ENCODE data around the gene IL33.

The IL33 gene

GRCh38 chr9:6271508-6272228, 56.1 kb downstream of the IL33 start:
- Histone ChIP-seq H3K4me3 (ENCODE audit: low read length in 2 of 2) (no peak overlapping the region), H3K27me3 (ENCODE audit: control insufficient read depth in 2 of 2, insufficient read depth in 2 of 2, low read length in 2 of 2) (no peaks in the 10 kb centered on the region), H3K4me1 (ENCODE audit: control insufficient read depth in 2 of 2, insufficient read depth in 2 of 2, low read length in 2 of 2) (no peaks in the 10 kb centered on the region), H3K9me3 (ENCODE audit: control insufficient read depth in 2 of 2, low read length in 2 of 2) (no peaks in the 10 kb centered on the region), H3K27ac (ENCODE audit: low read depth in 2 of 2, low read length in 2 of 2) (no peak overlapping the region), H3K9ac (ENCODE audit: low read depth in 1 of 2, low read length in 2 of 2) (no peak overlapping the region), H3K36me3 (ENCODE audit: control insufficient read depth in 2 of 2, insufficient read depth in 2 of 2, low read length in 2 of 2) (no peaks in the 10 kb centered on the region)

GRCh38 chr9:6272229-6272598, 56.6 kb downstream of the IL33 start:
- no peaks in the 10 kb centered on the region for H3K4me1 ChIP-seq (ENCODE audit: control insufficient read depth in 2 of 2, insufficient read depth in 2 of 2, low read length in 2 of 2)
- no peak overlapping the region for H3K27ac ChIP-seq (ENCODE audit: low read depth in 2 of 2, low read length in 2 of 2)
- no peaks in the 10 kb centered on the region for H3K9me3 ChIP-seq (ENCODE audit: control insufficient read depth in 2 of 2, low read length in 2 of 2)
- H3K27me3 ChIP-seq (ENCODE audit: control insufficient read depth in 2 of 2, insufficient read depth in 2 of 2, low read length in 2 of 2) = no peaks in the 10 kb centered on the region
- H3K36me3 ChIP-seq (ENCODE audit: control insufficient read depth in 2 of 2, insufficient read depth in 2 of 2, low read length in 2 of 2) = no peaks in the 10 kb centered on the region
- no peak overlapping the region for H3K4me3 ChIP-seq (ENCODE audit: low read length in 2 of 2)
- no peak overlapping the region for H3K9ac ChIP-seq (ENCODE audit: low read depth in 1 of 2, low read length in 2 of 2)

GRCh38 chr9:6277417-6277816, 61.8 kb downstream of the IL33 start:
- H3K9me3 ChIP-seq (ENCODE audit: control insufficient read depth in 2 of 2, low read length in 2 of 2) = no peaks in the 10 kb centered on the region
- no peak overlapping the region for H3K9ac ChIP-seq (ENCODE audit: low read depth in 1 of 2, low read length in 2 of 2)
- no peaks in the 10 kb centered on the region for H3K36me3 ChIP-seq (ENCODE audit: control insufficient read depth in 2 of 2, insufficient read depth in 2 of 2, low read length in 2 of 2)
- no peaks in the 10 kb centered on the region for H3K4me1 ChIP-seq (ENCODE audit: control insufficient read depth in 2 of 2, insufficient read depth in 2 of 2, low read length in 2 of 2)
- H3K27ac ChIP-seq (ENCODE audit: low read depth in 2 of 2, low read length in 2 of 2) = no peak overlapping the region
- H3K27me3 ChIP-seq (ENCODE audit: control insufficient read depth in 2 of 2, insufficient read depth in 2 of 2, low read length in 2 of 2) = no peaks in the 10 kb centered on the region
- no peak overlapping the region for H3K4me3 ChIP-seq (ENCODE audit: low read length in 2 of 2)

- Histone ChIP-seq H3K27ac (ENCODE audit: low read depth in 2 of 2, low read length in 2 of 2) (no peak overlapping the region), H3K36me3 (ENCODE audit: control insufficient read depth in 2 of 2, insufficient read depth in 2 of 2, low read length in 2 of 2) (no peaks in the 10 kb centered on the region), H3K9me3 (ENCODE audit: control insufficient read depth in 2 of 2, low read length in 2 of 2) (no peaks in the 10 kb centered on the region), H3K4me1 (ENCODE audit: control insufficient read depth in 2 of 2, insufficient read depth in 2 of 2, low read length in 2 of 2) (no peaks in the 10 kb centered on the region), H3K9ac (ENCODE audit: low read depth in 1 of 2, low read length in 2 of 2) (no peak overlapping the region), H3K4me3 (ENCODE audit: low read length in 2 of 2) (no peak overlapping the region), H3K27me3 (ENCODE audit: control insufficient read depth in 2 of 2, insufficient read depth in 2 of 2, low read length in 2 of 2) (no peaks in the 10 kb centered on the region)
Observed at GRCh38 chr9:6301858-6302257, 86.3 kb downstream of the IL33 start.

- Histone ChIP-seq H3K9ac (ENCODE audit: low read depth in 1 of 2, low read length in 2 of 2) (no peak overlapping the region), H3K4me3 (ENCODE audit: low read length in 2 of 2) (no peak overlapping the region), H3K9me3 (ENCODE audit: control insufficient read depth in 2 of 2, low read length in 2 of 2) (no peaks in the 10 kb centered on the region), H3K27ac (ENCODE audit: low read depth in 2 of 2, low read length in 2 of 2) (no peak overlapping the region), H3K27me3 (ENCODE audit: control insufficient read depth in 2 of 2, insufficient read depth in 2 of 2, low read length in 2 of 2) (no peaks in the 10 kb centered on the region), H3K36me3 (ENCODE audit: control insufficient read depth in 2 of 2, insufficient read depth in 2 of 2, low read length in 2 of 2) (no peaks in the 10 kb centered on the region), H3K4me1 (ENCODE audit: control insufficient read depth in 2 of 2, insufficient read depth in 2 of 2, low read length in 2 of 2) (no peaks in the 10 kb centered on the region)
Observed at GRCh38 chr9:6302417-6302816, 86.8 kb downstream of the IL33 start.

- no peaks in the 10 kb centered on the region for H3K9me3 ChIP-seq (ENCODE audit: control insufficient read depth in 2 of 2, low read length in 2 of 2)
- no peaks in the 10 kb centered on the region for H3K36me3 ChIP-seq (ENCODE audit: control insufficient read depth in 2 of 2, insufficient read depth in 2 of 2, low read length in 2 of 2)
- H3K4me3 ChIP-seq (ENCODE audit: low read length in 2 of 2) = no peak overlapping the region
- H3K27me3 ChIP-seq (ENCODE audit: control insufficient read depth in 2 of 2, insufficient read depth in 2 of 2, low read length in 2 of 2) = no peaks in the 10 kb centered on the region
- no peak overlapping the region for H3K27ac ChIP-seq (ENCODE audit: low read depth in 2 of 2, low read length in 2 of 2)
- no peaks in the 10 kb centered on the region for H3K4me1 ChIP-seq (ENCODE audit: control insufficient read depth in 2 of 2, insufficient read depth in 2 of 2, low read length in 2 of 2)
- H3K9ac ChIP-seq (ENCODE audit: low read depth in 1 of 2, low read length in 2 of 2) = no peak overlapping the region
Observed at GRCh38 chr9:6304232-6304631, 88.6 kb downstream of the IL33 start.

GRCh38 chr9:6305954-6306563, 90.5 kb downstream of the IL33 start:
- H3K27me3 ChIP-seq (ENCODE audit: control insufficient read depth in 2 of 2, insufficient read depth in 2 of 2, low read length in 2 of 2) = peaks cover 0 to 3% of the 10 kb centered on the region in 2 donors
- H3K4me3 ChIP-seq (ENCODE audit: low read length in 2 of 2) = no peak overlapping the region
- no peaks in the 10 kb centered on the region for H3K4me1 ChIP-seq (ENCODE audit: control insufficient read depth in 2 of 2, insufficient read depth in 2 of 2, low read length in 2 of 2)
- H3K27ac ChIP-seq (ENCODE audit: low read depth in 2 of 2, low read length in 2 of 2) = no peak overlapping the region
- H3K36me3 ChIP-seq (ENCODE audit: control insufficient read depth in 2 of 2, insufficient read depth in 2 of 2, low read length in 2 of 2) = no peaks in the 10 kb centered on the region
- no peak overlapping the region for H3K9ac ChIP-seq (ENCODE audit: low read depth in 1 of 2, low read length in 2 of 2)
- no peaks in the 10 kb centered on the region for H3K9me3 ChIP-seq (ENCODE audit: control insufficient read depth in 2 of 2, low read length in 2 of 2)

Measured in mucosa of rectum (tissue), 2 donors.